ENCODE measurements around the gene ZNF548. TPM values are rescaled to one million over a fixed set of nuclear protein-coding genes. Genes with fewer than 3 reads are reported as not detected.
"Not testable (repeated sequence)": the region's sequence is repeated elsewhere in the genome, so short reads cannot be mapped to it uniquely, and the experiment has no call there.

The ZNF548 gene
- total RNA-seq, 2 donors from 2014 or later: 19.4 to 48.5 TPM

- not testable (repeated sequence) for H3K4me3 Mint-ChIP-seq
Observed at GRCh38 chr19:57374647-57375046, 15.0 kb upstream of the ZNF548 start.

GRCh38 chr19:57376151-57376550 lies 13.5 kb upstream of the ZNF548 start:
- H3K4me3 Mint-ChIP-seq: no peak overlapping the region
- H3K4me1 Mint-ChIP-seq: no peaks in the 10 kb centered on the region
- H3K9me3 Mint-ChIP-seq: peaks cover 39% of the 10 kb centered on the region

More at GRCh38 chr19:57374647-57375046, 15.0 kb upstream of the ZNF548 start:
- not testable (repeated sequence) for ATAC-seq (replicated peaks); H3K4me1 Mint-ChIP-seq; H3K27me3 Mint-ChIP-seq; H3K27ac Mint-ChIP-seq
- peaks cover 90% of the 10 kb centered on the region for H3K36me3 Mint-ChIP-seq (ENCODE audit: low read depth)
- H3K9me3 Mint-ChIP-seq: peaks cover 32% of the 10 kb centered on the region

GRCh38 chr19:57377498-57378146 lies 12.0 kb upstream of the ZNF548 start:
- Mint-ChIP-seq H3K9me3 (peaks cover 32% of the 10 kb centered on the region), H3K36me3 (ENCODE audit: low read depth) (peaks cover 63% of the 10 kb centered on the region), H3K4me3 (no peak overlapping the region), H3K4me1 (no peaks in the 10 kb centered on the region), H3K27ac (no peak overlapping the region), H3K27me3 (no peaks in the 10 kb centered on the region)
- ATAC-seq (replicated peaks): no peak

More at GRCh38 chr19:57376151-57376550, 13.5 kb upstream of the ZNF548 start:
- ATAC-seq (replicated peaks): no peak
- Mint-ChIP-seq H3K36me3 (ENCODE audit: low read depth) (peaks cover 78% of the 10 kb centered on the region), H3K27ac (no peak overlapping the region), H3K27me3 (no peaks in the 10 kb centered on the region)

- Mint-ChIP-seq H3K9me3 (peaks cover 24% of the 10 kb centered on the region), H3K4me3 (no peak overlapping the region), H3K36me3 (ENCODE audit: low read depth) (peaks cover 30% of the 10 kb centered on the region), H3K27me3 (no peaks in the 10 kb centered on the region), H3K27ac (no peak overlapping the region), H3K4me1 (no peaks in the 10 kb centered on the region)
- ATAC-seq (replicated peaks): no peak
Observed at GRCh38 chr19:57380923-57381322, 8.7 kb upstream of the ZNF548 start.

GRCh38 chr19:57382806-57383488 lies 6.7 kb upstream of the ZNF548 start:
- H3K36me3 Mint-ChIP-seq (ENCODE audit: low read depth): peaks cover 10% of the 10 kb centered on the region
- no peaks in the 10 kb centered on the region for H3K4me1 Mint-ChIP-seq
- no peak overlapping the region for H3K4me3 Mint-ChIP-seq
- no peaks in the 10 kb centered on the region for H3K27me3 Mint-ChIP-seq
- H3K27ac Mint-ChIP-seq: no peak overlapping the region
- peaks cover 14% of the 10 kb centered on the region for H3K9me3 Mint-ChIP-seq
- ATAC-seq (replicated peaks): no peak

- Mint-ChIP-seq H3K36me3 (ENCODE audit: low read depth) (peaks cover 46% of the 10 kb centered on the region), H3K27ac (peak overlapping the region; percentile 92), H3K4me1 (peaks cover 15% of the 10 kb centered on the region), H3K9me3 (peaks cover 5% of the 10 kb centered on the region), H3K27me3 (no peaks in the 10 kb centered on the region), H3K4me3 (peak overlapping the region; percentile 86)
- ATAC-seq (replicated peaks): peak; percentile 5
Observed at GRCh38 chr19:57389194-57389729, 392 bp upstream of the ZNF548 start.

- H3K36me3 Mint-ChIP-seq (ENCODE audit: low read depth): peaks cover 97% of the 10 kb centered on the region
- H3K27ac Mint-ChIP-seq: peak overlapping the region; percentile 67
- no peaks in the 10 kb centered on the region for H3K27me3 Mint-ChIP-seq
- peaks cover 17% of the 10 kb centered on the region for H3K4me1 Mint-ChIP-seq
- no peak overlapping the region for H3K4me3 Mint-ChIP-seq
- no peak for ATAC-seq (replicated peaks)
- H3K9me3 Mint-ChIP-seq: peaks cover 46% of the 10 kb centered on the region
Observed at GRCh38 chr19:57395710-57396109, 6.1 kb downstream of the ZNF548 start.

- Mint-ChIP-seq H3K9me3 (peaks cover 45% of the 10 kb centered on the region), H3K27ac (no peak overlapping the region), H3K27me3 (no peaks in the 10 kb centered on the region), H3K36me3 (ENCODE audit: low read depth) (peaks cover 74% of the 10 kb centered on the region), H3K4me1 (peaks cover 12% of the 10 kb centered on the region), H3K4me3 (no peak overlapping the region)
- no peak for ATAC-seq (replicated peaks)
Observed at GRCh38 chr19:57398868-57399267, 9.2 kb downstream of the ZNF548 start.

- Mint-ChIP-seq H3K4me1 (no peaks in the 10 kb centered on the region), H3K4me3 (no peak overlapping the region), H3K36me3 (ENCODE audit: low read depth) (peaks cover 23% of the 10 kb centered on the region), H3K9me3 (peaks cover 4% of the 10 kb centered on the region), H3K27me3 (no peaks in the 10 kb centered on the region), H3K27ac (no peak overlapping the region)
- ATAC-seq (replicated peaks): no peak
Observed at GRCh38 chr19:57403737-57404563, 14.3 kb downstream of the ZNF548 start.

- Mint-ChIP-seq H3K36me3 (ENCODE audit: low read depth) (peaks cover 7% of the 10 kb centered on the region), H3K27me3 (no peaks in the 10 kb centered on the region), H3K9me3 (no peaks in the 10 kb centered on the region), H3K4me1 (peaks cover 3% of the 10 kb centered on the region), H3K4me3 (no peak overlapping the region), H3K27ac (no peak overlapping the region)
- ATAC-seq (replicated peaks): peak; percentile 56
Observed at GRCh38 chr19:57406516-57407123, 17.0 kb downstream of the ZNF548 start.

- Mint-ChIP-seq H3K4me3 (peak within 1 kb of the TSS; percentile 88), H3K36me3 (ENCODE audit: low read depth) (peaks cover 41% of the 10 kb centered on the region), H3K27me3 (no peaks in the 10 kb centered on the region), H3K27ac (peak within 1 kb of the TSS; percentile 69), H3K9me3 (peaks cover 10% of the 10 kb centered on the region), H3K4me1 (peaks cover 23% of the 10 kb centered on the region)
- ATAC-seq (replicated peaks): peak; percentile 100
Observed at GRCh38 chr19:57410877-57411671, 21.4 kb downstream of the ZNF548 start, which contains the start of gene ZNF17. ZNF17 (plus strand) TSS chr19:57411161; CDS start chr19:57413616, 2,455 bp downstream.

GRCh38 chr19:57419439-57419838 lies 29.8 kb downstream of the ZNF548 start:
- Mint-ChIP-seq H3K9me3 (peaks cover 26% of the 10 kb centered on the region), H3K4me3 (no peak overlapping the region), H3K27ac (no peak overlapping the region), H3K36me3 (ENCODE audit: low read depth) (peaks cover 75% of the 10 kb centered on the region), H3K4me1 (peaks cover 12% of the 10 kb centered on the region), H3K27me3 (no peaks in the 10 kb centered on the region)
- ATAC-seq (replicated peaks): no peak

GRCh38 chr19:57421037-57421436 lies 31.4 kb downstream of the ZNF548 start:
- Mint-ChIP-seq H3K9me3 (peaks cover 17% of the 10 kb centered on the region), H3K4me1 (peaks cover 1% of the 10 kb centered on the region), H3K27me3 (no peaks in the 10 kb centered on the region), H3K27ac (no peak overlapping the region), H3K4me3 (no peak overlapping the region), H3K36me3 (ENCODE audit: low read depth) (peaks cover 59% of the 10 kb centered on the region)
- no peak for ATAC-seq (replicated peaks)
